ENCODE results near the gene DNAI4. TPM values are rescaled to one million over a fixed set of nuclear protein-coding genes. Genes with fewer than 3 reads are reported as not detected.

The DNAI4 gene
- total and polyA plus RNA-seq, 2 of the 8 experiments (the other 6 are each of a cell fraction or from before 2014, with no cell fraction given): 0.32 to 2.1 TPM

GRCh38 chr1:66764994-66765578 is 159.6 kb downstream of the DNAI4 start (continued):
- TF ChIP-seq, protein P1, sequence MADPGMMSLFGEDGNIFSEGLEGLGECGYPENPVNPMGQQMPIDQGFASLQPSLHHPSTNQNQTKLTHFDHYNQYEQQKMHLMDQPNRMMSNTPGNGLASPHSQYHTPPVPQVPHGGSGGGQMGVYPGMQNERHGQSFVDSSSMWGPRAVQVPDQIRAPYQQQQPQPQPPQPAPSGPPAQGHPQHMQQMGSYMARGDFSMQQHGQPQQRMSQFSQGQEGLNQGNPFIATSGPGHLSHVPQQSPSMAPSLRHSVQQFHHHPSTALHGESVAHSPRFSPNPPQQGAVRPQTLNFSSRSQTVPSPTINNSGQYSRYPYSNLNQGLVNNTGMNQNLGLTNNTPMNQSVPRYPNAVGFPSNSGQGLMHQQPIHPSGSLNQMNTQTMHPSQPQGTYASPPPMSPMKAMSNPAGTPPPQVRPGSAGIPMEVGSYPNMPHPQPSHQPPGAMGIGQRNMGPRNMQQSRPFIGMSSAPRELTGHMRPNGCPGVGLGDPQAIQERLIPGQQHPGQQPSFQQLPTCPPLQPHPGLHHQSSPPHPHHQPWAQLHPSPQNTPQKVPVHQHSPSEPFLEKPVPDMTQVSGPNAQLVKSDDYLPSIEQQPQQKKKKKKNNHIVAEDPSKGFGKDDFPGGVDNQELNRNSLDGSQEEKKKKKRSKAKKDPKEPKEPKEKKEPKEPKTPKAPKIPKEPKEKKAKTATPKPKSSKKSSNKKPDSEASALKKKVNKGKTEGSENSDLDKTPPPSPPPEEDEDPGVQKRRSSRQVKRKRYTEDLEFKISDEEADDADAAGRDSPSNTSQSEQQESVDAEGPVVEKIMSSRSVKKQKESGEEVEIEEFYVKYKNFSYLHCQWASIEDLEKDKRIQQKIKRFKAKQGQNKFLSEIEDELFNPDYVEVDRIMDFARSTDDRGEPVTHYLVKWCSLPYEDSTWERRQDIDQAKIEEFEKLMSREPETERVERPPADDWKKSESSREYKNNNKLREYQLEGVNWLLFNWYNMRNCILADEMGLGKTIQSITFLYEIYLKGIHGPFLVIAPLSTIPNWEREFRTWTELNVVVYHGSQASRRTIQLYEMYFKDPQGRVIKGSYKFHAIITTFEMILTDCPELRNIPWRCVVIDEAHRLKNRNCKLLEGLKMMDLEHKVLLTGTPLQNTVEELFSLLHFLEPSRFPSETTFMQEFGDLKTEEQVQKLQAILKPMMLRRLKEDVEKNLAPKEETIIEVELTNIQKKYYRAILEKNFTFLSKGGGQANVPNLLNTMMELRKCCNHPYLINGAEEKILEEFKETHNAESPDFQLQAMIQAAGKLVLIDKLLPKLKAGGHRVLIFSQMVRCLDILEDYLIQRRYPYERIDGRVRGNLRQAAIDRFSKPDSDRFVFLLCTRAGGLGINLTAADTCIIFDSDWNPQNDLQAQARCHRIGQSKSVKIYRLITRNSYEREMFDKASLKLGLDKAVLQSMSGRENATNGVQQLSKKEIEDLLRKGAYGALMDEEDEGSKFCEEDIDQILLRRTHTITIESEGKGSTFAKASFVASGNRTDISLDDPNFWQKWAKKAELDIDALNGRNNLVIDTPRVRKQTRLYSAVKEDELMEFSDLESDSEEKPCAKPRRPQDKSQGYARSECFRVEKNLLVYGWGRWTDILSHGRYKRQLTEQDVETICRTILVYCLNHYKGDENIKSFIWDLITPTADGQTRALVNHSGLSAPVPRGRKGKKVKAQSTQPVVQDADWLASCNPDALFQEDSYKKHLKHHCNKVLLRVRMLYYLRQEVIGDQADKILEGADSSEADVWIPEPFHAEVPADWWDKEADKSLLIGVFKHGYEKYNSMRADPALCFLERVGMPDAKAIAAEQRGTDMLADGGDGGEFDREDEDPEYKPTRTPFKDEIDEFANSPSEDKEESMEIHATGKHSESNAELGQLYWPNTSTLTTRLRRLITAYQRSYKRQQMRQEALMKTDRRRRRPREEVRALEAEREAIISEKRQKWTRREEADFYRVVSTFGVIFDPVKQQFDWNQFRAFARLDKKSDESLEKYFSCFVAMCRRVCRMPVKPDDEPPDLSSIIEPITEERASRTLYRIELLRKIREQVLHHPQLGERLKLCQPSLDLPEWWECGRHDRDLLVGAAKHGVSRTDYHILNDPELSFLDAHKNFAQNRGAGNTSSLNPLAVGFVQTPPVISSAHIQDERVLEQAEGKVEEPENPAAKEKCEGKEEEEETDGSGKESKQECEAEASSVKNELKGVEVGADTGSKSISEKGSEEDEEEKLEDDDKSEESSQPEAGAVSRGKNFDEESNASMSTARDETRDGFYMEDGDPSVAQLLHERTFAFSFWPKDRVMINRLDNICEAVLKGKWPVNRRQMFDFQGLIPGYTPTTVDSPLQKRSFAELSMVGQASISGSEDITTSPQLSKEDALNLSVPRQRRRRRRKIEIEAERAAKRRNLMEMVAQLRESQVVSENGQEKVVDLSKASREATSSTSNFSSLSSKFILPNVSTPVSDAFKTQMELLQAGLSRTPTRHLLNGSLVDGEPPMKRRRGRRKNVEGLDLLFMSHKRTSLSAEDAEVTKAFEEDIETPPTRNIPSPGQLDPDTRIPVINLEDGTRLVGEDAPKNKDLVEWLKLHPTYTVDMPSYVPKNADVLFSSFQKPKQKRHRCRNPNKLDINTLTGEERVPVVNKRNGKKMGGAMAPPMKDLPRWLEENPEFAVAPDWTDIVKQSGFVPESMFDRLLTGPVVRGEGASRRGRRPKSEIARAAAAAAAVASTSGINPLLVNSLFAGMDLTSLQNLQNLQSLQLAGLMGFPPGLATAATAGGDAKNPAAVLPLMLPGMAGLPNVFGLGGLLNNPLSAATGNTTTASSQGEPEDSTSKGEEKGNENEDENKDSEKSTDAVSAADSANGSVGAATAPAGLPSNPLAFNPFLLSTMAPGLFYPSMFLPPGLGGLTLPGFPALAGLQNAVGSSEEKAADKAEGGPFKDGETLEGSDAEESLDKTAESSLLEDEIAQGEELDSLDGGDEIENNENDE (IDR thresholded peaks at IDR 0.05; ENCODE audit: insufficient replicate concordance, low read length): no peak
- peak in 1 of 3 experiments; percentile 63; a peak in 2 of 4 replicates for TF ChIP-seq CTCF (IDR thresholded peaks at IDR 0.05; ENCODE audit: control extremely low read depth in 1 of 3, insufficient read depth in 1 of 3, low read depth in 1 of 3, low read length in 3 of 3)
- no peak for TF ChIP-seq RNF2 (IDR thresholded peaks at IDR 0.05; ENCODE audit: borderline replicate concordance, low read depth, low read length, missing control alignments, poor library complexity, severe bottlenecking)

All from H1 (cell line).